Endothelial cell of umbilical vein (primary cell): ENCODE results near the gene SULT4A1. TPM values are rescaled to one million over a fixed set of nuclear protein-coding genes. Genes with fewer than 3 reads are reported as not detected.

Experiments
- BruUV-seq: library from RNA; stranded (reverse); fragments of 400-500 nt; replicated peaks from 2 replicates; lab custom pipeline; 2021; lab: Mats Ljungman, UMichigan
- CTCF ChIA-PET: fragments of 300-600, 350-600 bp; sonication (Branson Sonifier 250); formaldehyde crosslinking; loops from one replicate; lab custom pipeline; 2021; ENCODE audit warnings: antibody characterized with exemption, inconsistent platforms; lab: Charles Lee
- POLR2A ChIA-PET: fragments of 300-600, 350-600 bp; sonication (Branson Sonifier 250); formaldehyde crosslinking; loops from one replicate; lab custom pipeline; 2021; ENCODE audit warnings: antibody characterized with exemption, inconsistent platforms; lab: Charles Lee
- DNase-seq: peaks from one replicate; pipeline ENCODE4 v3.0.0-alpha.2; 2011; ENCODE audit warnings: low read depth, low spot score
- FAIRE-seq: peaks from 2 replicates; lab custom pipeline; 2011; peaks lifted over from hg19 to GRCh38; lab: Jason Lieb, UNC
- H2AFZ ChIP-seq: 2 replicates; pipeline ENCODE4 v1.6.0; 2012; ENCODE audit warnings: low read depth, low read length, control low read depth, inconsistent platforms
- H3K27ac ChIP-seq: 2 replicates; pipeline ENCODE4 v1.5.1; 2011; ENCODE audit warnings: low read depth, mild to moderate bottlenecking, control low read depth, low read length, moderate library complexity; ENCODE audit not compliant: insufficient read depth
- H3K27me3 ChIP-seq, 2 experiments: 2 replicates each; pipeline versions ENCODE4 v1.6.0 to v1.6.1; 2011; ENCODE audit warnings: low read length in 2 of 2, mixed read lengths in 1 of 2; ENCODE audit not compliant: control insufficient read depth in 2 of 2, insufficient read depth in 2 of 2
- H3K36me3 ChIP-seq, 2 experiments: 2 replicates in 1 of 2; 3 replicates in 1 of 2; pipeline ENCODE4 v1.5.1; 2011; ENCODE audit warnings: low read length in 2 of 2, mild to moderate bottlenecking in 1 of 2, moderate library complexity in 1 of 2; ENCODE audit not compliant: control insufficient read depth in 2 of 2, insufficient read depth in 2 of 2; ENCODE audit errors: extremely low read depth in 1 of 2
- H3K4me1 ChIP-seq: 3 replicates; pipeline ENCODE4 v1.5.1; 2011; ENCODE audit warnings: mild to moderate bottlenecking, low read length; ENCODE audit not compliant: control insufficient read depth, insufficient read depth; ENCODE audit errors: extremely low read depth
- H3K4me2 ChIP-seq: 2 replicates; pipeline ENCODE4 v1.6.1; 2011; ENCODE audit warnings: low read length, control low read depth, mixed read lengths; ENCODE audit not compliant: insufficient read depth
- H3K4me3 ChIP-seq, 3 experiments: fragments of 200-600 bp in 1 of 3; sonication (generic), shearing (Covaris generic) in 1 of 3; replicated peaks in 1 of 3; 2 replicates each; pipeline ENCODE4 v1.5.1; 2011 to 2016; ENCODE audit warnings: control low read depth in 3 of 3, low read length in 3 of 3, mild to moderate bottlenecking in 2 of 3, inconsistent platforms in 1 of 3, low read depth in 1 of 3, moderate library complexity in 1 of 3; ENCODE audit not compliant: insufficient read depth in 1 of 3
- H3K79me2 ChIP-seq: 2 replicates; pipeline ENCODE4 v1.6.0; 2012; ENCODE audit warnings: low read length, inconsistent platforms; ENCODE audit not compliant: control insufficient read depth, insufficient read depth
- H3K9ac ChIP-seq: replicated peaks from 2 replicates; pipeline ENCODE3; 2011; ENCODE audit warnings: low read length, control low read depth; ENCODE audit not compliant: insufficient read depth; ENCODE audit errors: extremely low read depth
- H3K9me1 ChIP-seq: replicated peaks from 3 replicates; pipeline ENCODE4 v1.6.0; 2011; ENCODE audit warnings: mild to moderate bottlenecking, low read length; ENCODE audit not compliant: control insufficient read depth, insufficient read depth; ENCODE audit errors: extremely low read depth
- H3K9me3 ChIP-seq: replicated peaks from 2 replicates; pipeline ENCODE4 v1.5.1; 2012; ENCODE audit warnings: low read length, inconsistent platforms; ENCODE audit not compliant: control insufficient read depth, insufficient read depth
- H4K20me1 ChIP-seq: replicated peaks from 2 replicates; pipeline ENCODE3; 2011; ENCODE audit warnings: mild to moderate bottlenecking, low read length; ENCODE audit not compliant: control insufficient read depth, insufficient read depth; ENCODE audit errors: extremely low read depth
- EZH2 ChIP-seq: IDR thresholded peaks from 2 replicates; pipeline ENCODE4 v1.6.1; 2012; ENCODE audit warnings: borderline replicate concordance, low read depth, mild to moderate bottlenecking, moderate library complexity, low read length, inconsistent platforms; ENCODE audit not compliant: severe bottlenecking
- FOS ChIP-seq: IDR thresholded peaks from 2 replicates; pipeline ENCODE4 v1.6.1; 2011; ENCODE audit warnings: mild to moderate bottlenecking, low read length, moderate library complexity, borderline replicate concordance; ENCODE audit not compliant: insufficient read depth
- GATA2 ChIP-seq: IDR thresholded peaks from 2 replicates; pipeline ENCODE4 v1.7.0; 2011; ENCODE audit warnings: low read depth, mild to moderate bottlenecking, moderate library complexity, mixed read lengths, low read length; ENCODE audit not compliant: insufficient read length, insufficient read depth
- JUN ChIP-seq: IDR thresholded peaks from 2 replicates; pipeline ENCODE4 v1.6.1; 2011; ENCODE audit warnings: borderline replicate concordance, low read depth; ENCODE audit not compliant: insufficient read length, insufficient read depth
- MYC ChIP-seq: IDR thresholded peaks from one replicate; pipeline ENCODE4 v1.6.1; 2011; ENCODE audit warnings: mild to moderate bottlenecking, low read depth, low read length
- POLR2A ChIP-seq: IDR thresholded peaks from 2 replicates; pipeline ENCODE4 v1.6.1; 2012; ENCODE audit warnings: low read depth, mild to moderate bottlenecking, control low read depth, low read length
- POLR2AphosphoS5 ChIP-seq: IDR thresholded peaks from 2 replicates; pipeline ENCODE4 v1.6.1; 2012; ENCODE audit warnings: low read depth, mild to moderate bottlenecking, control low read depth, low read length, moderate library complexity; ENCODE audit not compliant: insufficient read depth
- dilution Hi-C: fragments of 300-500 bp; cut with MboI; formaldehyde crosslinking; loops from one replicate; pipeline ENCODE4 v1.15.0; 2019; ENCODE audit warnings: low sequenced_read_pairs; ENCODE audit not compliant: extremely low pct_ligation_motif_present
- intact Hi-C: fragments of 100-400 bp; cut with micrococcal nuclease; formaldehyde crosslinking; loops from one replicate; pipeline ENCODE4 v1.10.0; 2022
- polyA plus RNA-seq, 4 experiments: library from polyadenylated mRNA; depleted of rRNA in 3 of 4; stranded (reverse) in 3 of 4; unstranded in 1 of 4; fragments of >200 nt; gene quantifications; 2 replicates each; pipeline versions ENCODE4 v1.2.1 to v1.2.3, GENCODE V29; 2011 to 2012; ENCODE audit warnings: missing spikeins in 1 of 4
- total RNA-seq: library from RNA; stranded (reverse); gene quantifications from 2 replicates; pipeline ENCODE4 v1.2.3, GENCODE V29; 2021
- TF ChIP-seq, protein P1 (sequence below): IDR thresholded peaks from 2 replicates; pipeline ENCODE4 v1.6.1; 2011; ENCODE audit not compliant: insufficient read depth, insufficient read length
- TF ChIP-seq, protein P2 (sequence below), 2 donors: IDR thresholded peaks; 1 replicate in 1 of 2; 2 replicates in 1 of 2; pipeline ENCODE4 v1.5.1; 2011; ENCODE audit warnings: low read length in 2 of 2, mild to moderate bottlenecking in 2 of 2, moderate library complexity in 2 of 2, control low read depth in 1 of 2, inconsistent platforms in 1 of 2, low read depth in 1 of 2; ENCODE audit not compliant: insufficient read depth in 1 of 2; ENCODE audit errors: extremely low read depth in 1 of 2

SULT4A1 gene
- total and polyA plus RNA-seq, 2 donors (not counting 3 experiments of a cell fraction or from before 2014, with no cell fraction given) = 0.48 TPM; not detected in 1

DNA sequence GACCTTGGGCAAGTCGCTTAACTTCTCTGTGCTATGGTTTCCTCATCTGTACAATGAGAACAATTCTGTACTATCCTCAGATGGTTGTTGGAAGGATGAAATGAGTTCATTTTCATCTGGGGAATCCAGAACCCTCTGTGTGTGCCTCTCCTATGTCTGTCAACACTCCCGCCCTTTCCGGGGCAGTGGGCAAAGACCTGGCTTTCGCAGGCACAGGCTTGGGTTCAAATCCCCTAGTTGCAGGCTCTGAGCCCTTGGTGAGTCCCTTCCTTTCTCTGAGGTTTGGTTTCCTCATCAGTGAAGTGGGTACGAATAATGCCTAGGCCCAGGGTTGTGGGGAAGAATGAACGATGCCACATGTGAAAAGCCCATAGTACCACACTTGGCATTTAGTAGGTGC lies 23.5 kb upstream of the SULT4A1 start:
- intact Hi-C loops = loop anchor here (2.0 kb wide), 1 partner anchor 497 kb away; no protein-coding TSS in a partner anchor
- ChIA-PET POLR2A (no interaction called here), CTCF (interaction anchor here (0.9 to 1.7 kb wide), 4 partner anchors 13 to 612 kb away, joined by 5 to 36 read pairs (median 16); no protein-coding TSS in a partner anchor)
- H3K4me1 ChIP-seq = no peaks in the 10 kb centered on the region
- no peaks in the 10 kb centered on the region for H3K36me3 ChIP-seq
- no peak overlapping the region for H3K4me2 ChIP-seq
- no peak for TF ChIP-seq FOS
- TF ChIP-seq, protein P1, sequence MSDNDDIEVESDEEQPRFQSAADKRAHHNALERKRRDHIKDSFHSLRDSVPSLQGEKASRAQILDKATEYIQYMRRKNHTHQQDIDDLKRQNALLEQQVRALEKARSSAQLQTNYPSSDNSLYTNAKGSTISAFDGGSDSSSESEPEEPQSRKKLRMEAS = no peak
- TF ChIP-seq EZH2 = no peak
- no peak for TF ChIP-seq JUN
- no peak for TF ChIP-seq POLR2A
- TF ChIP-seq, protein P2, sequence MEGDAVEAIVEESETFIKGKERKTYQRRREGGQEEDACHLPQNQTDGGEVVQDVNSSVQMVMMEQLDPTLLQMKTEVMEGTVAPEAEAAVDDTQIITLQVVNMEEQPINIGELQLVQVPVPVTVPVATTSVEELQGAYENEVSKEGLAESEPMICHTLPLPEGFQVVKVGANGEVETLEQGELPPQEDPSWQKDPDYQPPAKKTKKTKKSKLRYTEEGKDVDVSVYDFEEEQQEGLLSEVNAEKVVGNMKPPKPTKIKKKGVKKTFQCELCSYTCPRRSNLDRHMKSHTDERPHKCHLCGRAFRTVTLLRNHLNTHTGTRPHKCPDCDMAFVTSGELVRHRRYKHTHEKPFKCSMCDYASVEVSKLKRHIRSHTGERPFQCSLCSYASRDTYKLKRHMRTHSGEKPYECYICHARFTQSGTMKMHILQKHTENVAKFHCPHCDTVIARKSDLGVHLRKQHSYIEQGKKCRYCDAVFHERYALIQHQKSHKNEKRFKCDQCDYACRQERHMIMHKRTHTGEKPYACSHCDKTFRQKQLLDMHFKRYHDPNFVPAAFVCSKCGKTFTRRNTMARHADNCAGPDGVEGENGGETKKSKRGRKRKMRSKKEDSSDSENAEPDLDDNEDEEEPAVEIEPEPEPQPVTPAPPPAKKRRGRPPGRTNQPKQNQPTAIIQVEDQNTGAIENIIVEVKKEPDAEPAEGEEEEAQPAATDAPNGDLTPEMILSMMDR (IDR thresholded peaks at IDR 0.05; ENCODE audit: extremely low read depth in 1 of 2, insufficient read depth in 1 of 2, low read depth in 1 of 2, low read length in 2 of 2) = no peak
- no peak for TF ChIP-seq GATA2
- no peak for TF ChIP-seq POLR2AphosphoS5
- TF ChIP-seq MYC = no peak
- H3K27me3 ChIP-seq = peaks cover 0 to 8% of the 10 kb centered on the region in 2 experiments
- no peaks in the 10 kb centered on the region for H3K9me1 ChIP-seq
- no peak overlapping the region for H3K9ac ChIP-seq
- FAIRE-seq = no peak
- H2AFZ ChIP-seq = no peak overlapping the region
- H4K20me1 ChIP-seq = no peaks in the 10 kb centered on the region
- H3K27ac ChIP-seq = no peak overlapping the region
- no peaks in the 10 kb centered on the region for H3K9me3 ChIP-seq
- dilution Hi-C loops = no loop called here
- H3K79me2 ChIP-seq = no peaks in the 10 kb centered on the region
- H3K4me3 ChIP-seq = no peak overlapping the region
- no peak for DNase-seq
- BruUV-seq = no TSS peak
